GM18868 (cell line): ENCODE measurements around the gene USH1C.
A peak's percentile ranks its signal among the peaks of the same experiment; 100 is the strongest.

Experiments used
- ATAC-seq: cut with Tn5 transposase; IDR thresholded peaks from one replicate; pipeline ENCODE4 v1.9.1; 2021; ENCODE audit warnings: mild to moderate bottlenecking, moderate library complexity; ENCODE audit not compliant: unreplicated experiment

USH1C gene

DNA sequence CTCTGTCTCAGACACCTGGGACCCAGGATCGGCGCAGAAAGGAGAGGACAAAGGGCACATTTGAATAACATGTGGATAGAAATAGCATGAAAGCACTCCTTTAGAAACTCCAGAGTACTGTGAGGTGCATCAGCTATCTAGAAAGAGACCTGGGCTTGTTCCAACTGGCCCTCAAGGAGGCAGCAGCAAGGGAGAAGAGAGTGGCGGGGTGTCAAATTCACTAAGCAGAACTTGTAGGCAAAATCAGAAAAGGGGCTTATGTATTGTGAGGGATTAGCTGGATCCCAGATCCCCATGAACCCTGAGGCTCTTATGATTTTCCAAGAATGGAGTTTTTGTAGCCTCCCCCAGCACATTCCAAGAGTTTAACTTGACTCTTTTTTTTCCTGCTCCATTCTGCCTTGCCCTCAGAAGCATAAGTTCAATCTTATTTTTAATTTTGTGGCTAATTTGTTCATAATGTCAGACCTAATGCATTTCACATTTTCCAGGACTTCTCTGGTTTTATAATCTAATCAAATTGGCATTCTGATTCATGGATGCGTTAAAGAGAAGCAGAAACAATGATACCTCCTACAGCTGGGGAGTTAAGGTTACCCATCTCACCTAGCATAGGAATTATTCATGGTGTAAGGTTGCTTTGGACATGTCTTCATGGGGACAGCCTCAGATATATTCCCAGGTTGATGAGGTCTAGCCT lies 33.6 kb downstream of the USH1C start:
- no peak for ATAC-seq

DNA sequence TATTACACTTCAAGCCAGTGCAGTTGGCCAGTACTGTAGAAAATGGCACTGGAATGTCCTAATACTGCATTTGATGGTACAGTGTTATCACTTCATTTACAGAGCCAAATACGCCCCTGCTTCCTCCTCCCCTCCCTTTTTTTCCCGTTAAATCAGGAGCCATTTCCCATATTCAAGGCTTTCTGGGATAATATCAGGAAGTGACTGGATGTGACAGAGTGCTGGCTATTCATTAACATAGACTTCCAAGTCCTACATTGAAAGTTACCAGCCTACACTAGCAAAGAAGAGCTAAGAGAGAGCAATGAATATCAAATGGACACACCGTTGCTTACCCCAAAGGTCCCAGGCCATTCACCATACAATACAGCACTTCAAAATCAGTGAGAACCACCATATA lies 35.4 kb downstream of the USH1C start:
- ATAC-seq = no peak

DNA sequence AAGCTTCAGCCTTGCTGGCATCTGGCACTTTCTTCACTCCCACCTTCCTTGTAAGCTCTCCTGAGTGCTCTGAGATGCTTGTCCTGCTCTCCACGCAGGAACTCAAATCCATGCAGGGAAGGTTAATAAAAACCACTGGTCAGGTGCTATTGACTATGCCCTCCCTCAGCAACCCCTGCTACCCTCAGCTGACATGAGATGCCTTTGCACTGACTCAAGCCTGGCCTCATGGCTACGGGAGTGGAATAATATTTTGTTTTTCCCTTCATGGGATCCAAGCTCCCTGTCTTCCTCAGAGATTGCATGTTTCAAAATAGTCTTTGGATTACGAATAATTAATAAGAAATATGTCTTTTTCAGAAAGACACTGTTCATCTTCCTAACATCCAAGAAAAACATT lies 35.9 kb downstream of the USH1C start:
- no peak for ATAC-seq

DNA sequence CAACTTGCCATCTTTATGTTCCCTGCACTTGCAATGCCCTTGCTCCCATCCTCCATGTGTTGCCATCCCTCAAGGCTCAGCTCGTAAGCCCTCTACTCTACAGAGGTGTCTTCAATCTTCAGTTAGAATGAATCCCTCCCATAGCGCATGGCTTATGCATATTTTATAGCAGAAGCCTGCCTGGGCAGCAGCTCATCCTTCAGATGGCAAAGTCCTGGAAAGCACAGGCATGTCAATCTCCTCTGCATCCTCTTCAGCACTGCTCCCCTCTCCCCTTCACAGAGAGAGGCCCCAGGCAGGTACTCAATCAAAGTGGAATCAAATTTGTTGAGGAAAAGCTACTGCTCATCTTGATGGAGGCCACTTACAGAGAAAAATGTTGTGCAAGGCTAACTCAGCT lies 36.4 kb downstream of the USH1C start:
- no peak for ATAC-seq

DNA sequence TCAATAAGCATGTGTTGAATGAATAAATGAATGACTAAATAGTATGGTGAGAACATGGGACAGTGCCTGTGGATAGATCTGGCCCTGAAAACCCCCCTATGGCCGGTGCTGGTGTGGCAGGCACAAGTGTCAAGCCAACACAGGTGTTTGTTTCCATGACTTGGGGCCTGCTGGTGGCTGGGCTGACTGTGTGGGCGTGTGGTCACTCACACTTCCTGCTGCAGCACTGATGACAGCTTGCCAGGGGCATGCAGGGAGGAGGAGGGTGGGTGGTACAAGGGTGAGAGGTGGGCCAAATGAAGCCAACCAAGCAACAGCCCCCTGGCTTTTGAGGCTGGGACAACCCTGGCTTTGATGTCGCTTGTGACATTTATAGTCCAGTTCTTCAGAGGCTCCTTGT lies 37.3 kb downstream of the USH1C start:
- ATAC-seq = peak; percentile 62

DNA sequence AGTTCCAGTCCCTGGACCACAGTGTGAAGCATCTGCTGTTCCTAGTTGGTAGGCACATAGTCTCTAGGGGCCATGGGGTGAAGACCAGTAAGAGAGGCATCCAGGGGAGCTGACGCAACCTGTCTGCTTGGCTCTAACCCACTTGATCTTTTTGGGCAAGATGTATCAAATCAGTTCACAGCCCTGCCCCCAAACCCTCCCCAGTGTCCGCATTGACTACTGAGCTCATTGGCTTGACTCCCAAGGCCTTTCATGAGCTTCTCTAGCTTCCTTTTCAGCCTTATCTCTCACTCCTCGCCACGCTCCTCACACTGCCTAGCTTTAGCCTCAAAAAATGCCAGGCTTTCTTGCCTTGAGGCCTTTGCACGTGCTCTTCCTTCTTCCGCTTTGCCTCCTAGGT lies 37.9 kb downstream of the USH1C start:
- ATAC-seq = no peak

DNA sequence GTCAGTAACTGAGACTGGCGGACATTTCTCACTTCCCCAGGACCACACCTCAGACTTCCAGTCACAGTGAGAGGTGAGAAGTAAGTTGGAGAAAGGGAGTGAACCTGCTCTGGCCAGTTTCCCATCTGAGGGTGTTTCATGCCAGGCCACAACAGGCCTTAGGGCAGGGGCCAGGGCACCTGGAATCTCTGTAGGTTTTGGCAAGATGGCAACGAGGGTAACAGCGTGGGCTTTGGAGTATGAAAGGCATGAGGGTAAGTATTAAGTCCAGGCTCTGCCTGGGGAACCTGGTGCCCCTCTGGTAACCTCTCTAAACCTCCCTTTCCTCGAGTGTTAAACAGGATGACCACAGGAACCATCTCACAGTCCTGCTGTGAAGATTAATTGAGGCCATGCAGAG lies 39.1 kb downstream of the USH1C start:
- no peak for ATAC-seq

DNA sequence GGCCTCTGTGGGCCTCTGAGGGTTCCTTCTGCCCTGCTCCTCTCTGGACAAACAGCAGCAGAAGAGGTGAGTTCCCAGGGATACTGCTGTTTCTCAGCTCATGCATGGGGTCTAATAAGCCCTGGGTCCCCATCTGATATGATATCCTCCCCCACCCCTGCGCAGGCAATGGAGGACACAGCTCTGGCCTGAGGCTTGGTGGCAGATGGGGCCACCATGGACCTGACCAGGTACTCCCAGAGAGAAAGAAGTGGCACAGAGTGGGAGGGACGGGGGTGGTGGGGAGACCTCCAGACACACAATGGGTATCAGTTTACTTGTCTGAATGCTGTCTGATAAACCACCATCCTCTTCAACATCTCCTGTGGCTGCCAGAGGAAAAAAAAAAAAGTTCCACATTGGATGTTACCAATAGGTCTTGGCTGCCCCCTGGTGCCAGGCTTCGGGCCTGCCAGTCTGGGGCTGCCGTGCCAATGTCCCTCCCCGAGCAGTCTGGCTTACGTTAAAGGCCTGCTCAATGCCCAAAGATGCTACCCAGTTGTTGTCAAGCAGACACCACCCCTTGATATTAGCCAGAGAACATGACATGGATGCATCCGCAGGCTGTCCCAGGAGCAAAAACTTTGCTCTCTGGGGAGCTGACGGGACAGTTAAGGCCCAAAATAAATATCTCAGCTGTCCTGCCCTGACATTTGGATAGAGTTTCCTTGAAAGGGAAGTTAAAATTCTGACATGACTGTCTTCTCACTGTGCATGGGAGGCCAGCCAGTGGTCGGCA lies 39.7 kb downstream of the USH1C start:
- peak; percentile 70 for ATAC-seq

DNA sequence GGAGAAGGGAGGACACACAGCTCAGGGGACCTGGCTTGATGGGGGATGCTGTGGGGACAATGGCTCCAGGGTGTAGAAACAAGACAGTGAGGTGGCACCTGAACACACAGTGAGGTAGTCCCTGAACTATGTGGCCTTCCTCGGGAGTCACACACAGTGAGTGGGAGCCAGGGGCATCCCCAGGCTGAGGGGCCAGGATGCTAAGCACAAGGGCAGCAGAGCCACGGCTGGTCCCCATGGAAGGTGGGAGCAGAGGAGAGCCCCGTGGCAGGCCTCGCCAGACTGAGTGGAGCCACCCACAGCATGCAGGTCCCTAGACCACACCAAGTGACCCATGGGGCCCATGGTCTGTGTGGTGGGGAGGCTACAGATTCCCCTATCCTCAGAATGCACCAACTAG lies 41.6 kb downstream of the USH1C start:
- ATAC-seq = no peak

DNA sequence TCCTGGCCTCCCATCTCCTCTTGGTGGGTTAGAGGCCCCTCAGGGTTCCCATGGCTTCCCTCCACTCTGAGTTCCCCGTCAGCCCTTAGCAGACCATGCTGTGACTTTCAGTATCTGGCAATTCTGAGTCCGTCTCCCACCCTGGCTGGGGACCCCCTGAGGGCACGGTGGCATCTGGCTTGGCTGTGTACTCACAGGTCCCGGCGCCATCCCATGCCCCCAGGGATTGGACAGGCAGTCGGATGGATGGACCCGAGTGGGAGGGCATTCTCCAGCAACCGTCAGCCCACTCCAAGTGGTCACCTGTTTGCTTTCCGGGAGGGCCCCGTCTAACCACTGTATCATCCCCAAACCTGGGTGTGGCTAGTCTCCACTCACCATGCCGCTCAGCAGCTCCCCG lies 43.5 kb downstream of the USH1C start:
- ATAC-seq = no peak

DNA sequence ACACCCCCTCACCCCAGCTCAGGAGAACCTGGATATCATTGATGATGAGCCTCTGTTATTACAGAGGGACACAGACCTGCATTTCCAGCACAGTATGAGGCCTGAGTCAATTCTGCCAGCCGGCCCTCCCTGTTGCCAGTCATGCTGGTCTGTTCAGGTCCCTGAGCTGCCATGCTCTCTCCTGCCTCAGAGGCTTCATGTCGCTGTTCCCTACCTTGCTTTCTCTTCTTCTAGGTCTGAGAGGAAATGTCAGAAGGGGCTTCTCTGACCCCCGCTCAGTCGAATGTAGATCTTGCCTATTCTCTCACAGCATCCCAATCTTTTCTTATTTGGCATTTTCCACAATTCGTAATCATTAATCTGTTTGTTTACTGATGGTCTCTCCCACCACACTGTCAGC lies 45.7 kb downstream of the USH1C start:
- peak; percentile 64 for ATAC-seq

DNA sequence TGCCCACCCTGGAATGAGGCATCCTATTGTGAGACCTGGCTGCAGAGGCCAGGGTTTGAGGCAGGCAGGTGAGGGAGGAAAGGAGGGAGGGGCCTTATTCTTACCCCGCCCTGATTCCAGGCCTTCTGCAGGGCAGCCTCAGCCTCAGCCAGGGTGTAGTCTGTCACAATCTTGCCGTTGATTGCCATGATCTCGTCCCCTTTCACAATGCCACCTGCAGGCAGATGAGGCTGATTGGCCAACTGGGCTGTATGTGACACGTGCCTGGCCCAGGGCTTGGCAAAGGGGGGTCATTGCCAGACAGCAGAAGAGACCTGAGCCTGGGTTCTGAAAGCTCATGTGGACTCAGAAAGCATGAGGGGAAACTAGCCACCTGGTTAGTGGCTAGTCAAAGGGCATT lies 46.2 kb downstream of the USH1C start:
- ATAC-seq = no peak

DNA sequence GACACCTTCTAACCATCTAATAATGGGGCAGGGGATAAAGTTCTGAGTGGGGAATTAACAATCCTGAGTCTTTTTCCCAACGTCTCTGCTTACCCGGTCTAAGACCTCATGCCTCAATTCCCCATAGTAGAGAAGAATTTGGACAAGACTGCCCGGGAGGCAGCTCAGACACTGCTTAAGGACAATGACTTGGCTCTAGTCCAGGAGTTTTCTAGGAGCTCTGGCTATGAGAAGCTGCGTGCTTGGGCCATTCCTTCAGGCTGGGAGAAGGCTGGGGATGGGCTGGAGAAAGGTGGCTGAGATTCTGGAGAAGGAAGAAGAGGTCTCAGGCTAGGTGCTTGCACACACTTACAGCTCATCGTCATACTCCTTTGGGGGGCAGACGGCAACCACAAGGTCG lies 47.8 kb downstream of the USH1C start:
- no peak for ATAC-seq

DNA sequence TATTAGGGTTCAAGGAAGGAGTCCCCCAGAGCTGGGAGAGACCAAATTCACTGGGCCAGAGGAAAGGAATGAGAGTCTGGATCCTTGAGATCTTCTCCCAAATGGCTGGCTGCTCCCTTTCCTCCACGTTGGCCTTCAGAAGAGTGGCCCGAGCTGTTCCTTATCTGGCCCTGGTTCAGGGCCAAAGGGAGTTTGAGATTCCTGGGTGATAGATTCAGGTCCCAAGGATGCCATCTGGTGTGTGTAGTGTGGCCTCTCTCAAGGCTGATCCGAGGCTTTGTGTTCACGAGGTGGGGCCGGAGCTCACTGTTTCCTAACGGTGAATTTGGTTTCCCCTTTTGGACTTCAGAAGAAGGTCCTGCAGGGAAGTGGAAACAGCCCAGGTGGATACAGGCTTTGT lies 50.2 kb downstream of the USH1C start:
- no peak for ATAC-seq

DNA sequence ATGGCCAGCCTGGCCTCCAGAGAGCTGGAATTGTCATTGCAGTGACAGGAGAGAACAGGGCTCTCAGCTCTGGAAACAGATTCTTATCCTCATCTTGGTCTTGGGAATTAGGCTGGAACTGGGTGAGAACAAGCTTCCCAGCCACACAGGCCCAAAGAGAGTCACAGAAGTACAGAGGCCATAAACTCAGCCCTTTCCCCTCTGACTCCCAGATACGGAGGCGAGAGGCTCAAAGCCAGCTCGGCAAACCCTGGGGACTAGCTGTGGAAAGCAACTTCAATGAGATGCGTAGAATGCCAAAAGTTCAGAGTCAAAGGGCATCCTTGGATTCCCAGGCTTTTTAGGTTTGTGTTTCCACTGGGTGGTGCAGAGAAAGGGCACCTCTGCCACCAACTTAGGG lies 53.3 kb downstream of the USH1C start:
- ATAC-seq = no peak

DNA sequence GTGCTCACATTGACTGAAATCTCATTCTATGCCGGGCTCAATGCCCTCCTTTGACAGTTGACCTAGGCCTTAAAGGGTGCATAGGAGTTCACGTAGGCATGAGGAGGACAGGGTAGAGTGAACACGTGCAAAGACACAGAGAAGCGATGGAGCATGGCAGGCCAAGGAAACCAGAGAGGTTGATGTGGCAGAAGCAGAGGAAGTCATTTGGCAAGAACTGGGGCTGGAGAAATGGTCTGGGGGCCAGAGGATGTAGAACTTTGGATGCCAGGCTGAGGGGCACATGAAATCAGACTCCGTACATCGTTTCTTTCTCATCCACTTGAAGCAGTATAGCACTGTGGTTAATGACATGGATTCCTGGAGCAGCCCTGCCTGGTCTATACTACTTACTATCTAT lies 54.0 kb downstream of the USH1C start:
- no peak for ATAC-seq

DNA sequence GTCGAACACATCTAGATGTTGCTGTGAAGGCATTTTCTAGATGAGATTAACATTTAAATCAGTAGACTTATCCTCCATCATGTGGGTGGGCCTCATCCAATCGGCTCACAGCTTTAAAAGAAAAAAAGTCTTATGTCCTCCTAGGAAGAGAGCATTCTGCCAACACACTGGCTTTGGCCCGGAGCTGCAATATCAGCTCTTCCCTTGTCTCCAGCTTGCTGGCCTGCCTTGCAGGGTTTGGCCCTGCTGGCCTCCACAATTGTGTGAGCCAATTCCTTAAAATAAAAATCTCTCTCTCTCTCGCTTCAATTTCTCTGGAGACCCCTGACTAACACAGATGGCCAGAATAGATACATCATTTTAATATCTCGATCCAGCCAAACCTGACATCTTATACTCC lies 54.5 kb downstream of the USH1C start:
- ATAC-seq = no peak

DNA sequence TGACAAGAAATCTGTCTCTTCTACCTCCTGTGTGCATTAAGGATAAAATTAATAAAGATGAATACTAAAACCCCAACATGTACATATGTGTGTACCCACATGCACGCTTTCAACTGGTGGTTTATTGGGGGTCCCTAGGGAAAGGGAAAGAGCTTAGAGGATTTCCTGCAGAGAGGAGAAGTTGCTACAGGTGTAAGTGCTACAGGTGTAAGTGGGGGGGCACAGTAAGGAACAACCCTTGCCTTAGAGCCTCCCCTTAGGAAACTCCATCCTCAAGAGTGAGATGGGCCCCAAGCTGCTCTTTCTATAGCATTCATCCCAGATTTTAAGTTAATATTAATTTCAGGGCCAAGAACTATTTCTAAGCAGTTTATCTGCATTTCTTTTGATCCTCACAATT lies 55.7 kb downstream of the USH1C start:
- no peak for ATAC-seq

DNA sequence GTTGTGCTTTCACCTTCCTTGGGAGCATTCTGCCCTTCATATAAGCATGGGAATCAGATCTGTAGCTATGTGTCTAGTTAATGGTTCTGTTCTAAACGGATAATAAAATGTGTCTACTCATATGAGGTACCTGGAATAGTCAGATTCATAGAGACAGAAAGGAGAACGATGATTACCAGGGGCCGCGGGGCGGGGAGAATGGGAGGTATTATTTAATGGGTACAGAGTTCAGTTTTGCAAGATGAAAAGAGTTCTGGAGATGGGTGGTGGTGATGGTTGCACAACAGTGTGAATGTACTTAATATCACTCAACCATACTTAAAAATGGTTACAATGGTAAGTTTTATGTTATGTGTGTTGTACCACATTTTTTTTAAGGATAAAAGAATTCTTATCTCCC lies 57.6 kb downstream of the USH1C start:
- ATAC-seq = no peak

DNA sequence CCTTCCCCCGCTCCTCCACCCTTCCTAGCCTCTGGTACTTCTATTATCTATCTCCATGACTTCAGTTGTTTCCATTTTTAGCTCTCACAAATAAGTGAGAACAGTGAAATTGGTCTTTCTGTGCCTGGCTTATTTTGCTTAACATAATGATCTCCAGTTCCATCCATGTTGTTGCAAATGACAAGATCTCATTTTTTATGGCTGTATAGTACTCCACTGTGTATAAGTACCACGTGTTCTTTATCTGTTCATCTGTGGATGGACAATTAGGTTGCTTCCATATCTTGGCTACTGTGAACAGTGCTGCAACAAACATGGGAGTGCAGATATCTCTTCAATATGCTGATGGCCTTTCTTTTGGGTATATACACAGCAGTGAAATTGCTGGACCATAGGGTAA lies 60.7 kb downstream of the USH1C start:
- no peak for ATAC-seq

DNA sequence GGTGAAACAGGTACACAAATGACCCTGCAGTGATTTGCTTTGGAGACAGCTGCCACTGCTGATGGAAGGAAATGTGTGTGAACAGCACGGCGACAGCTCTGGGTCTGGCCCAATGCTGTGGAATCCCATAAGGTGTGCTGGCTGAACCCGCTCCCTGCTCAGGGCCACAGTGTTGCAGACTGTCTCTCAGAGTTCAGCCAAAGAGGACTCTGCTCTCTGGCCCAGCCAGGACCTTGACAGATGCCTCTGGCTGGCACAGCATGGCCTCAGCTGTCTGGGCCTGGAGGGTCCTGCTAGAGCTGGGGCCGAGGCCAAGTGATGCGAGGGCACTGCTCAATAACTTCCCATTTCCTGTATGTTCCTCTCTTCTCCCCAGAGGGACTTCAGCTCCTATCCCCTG lies 62.3 kb downstream of the USH1C start:
- no peak for ATAC-seq

DNA sequence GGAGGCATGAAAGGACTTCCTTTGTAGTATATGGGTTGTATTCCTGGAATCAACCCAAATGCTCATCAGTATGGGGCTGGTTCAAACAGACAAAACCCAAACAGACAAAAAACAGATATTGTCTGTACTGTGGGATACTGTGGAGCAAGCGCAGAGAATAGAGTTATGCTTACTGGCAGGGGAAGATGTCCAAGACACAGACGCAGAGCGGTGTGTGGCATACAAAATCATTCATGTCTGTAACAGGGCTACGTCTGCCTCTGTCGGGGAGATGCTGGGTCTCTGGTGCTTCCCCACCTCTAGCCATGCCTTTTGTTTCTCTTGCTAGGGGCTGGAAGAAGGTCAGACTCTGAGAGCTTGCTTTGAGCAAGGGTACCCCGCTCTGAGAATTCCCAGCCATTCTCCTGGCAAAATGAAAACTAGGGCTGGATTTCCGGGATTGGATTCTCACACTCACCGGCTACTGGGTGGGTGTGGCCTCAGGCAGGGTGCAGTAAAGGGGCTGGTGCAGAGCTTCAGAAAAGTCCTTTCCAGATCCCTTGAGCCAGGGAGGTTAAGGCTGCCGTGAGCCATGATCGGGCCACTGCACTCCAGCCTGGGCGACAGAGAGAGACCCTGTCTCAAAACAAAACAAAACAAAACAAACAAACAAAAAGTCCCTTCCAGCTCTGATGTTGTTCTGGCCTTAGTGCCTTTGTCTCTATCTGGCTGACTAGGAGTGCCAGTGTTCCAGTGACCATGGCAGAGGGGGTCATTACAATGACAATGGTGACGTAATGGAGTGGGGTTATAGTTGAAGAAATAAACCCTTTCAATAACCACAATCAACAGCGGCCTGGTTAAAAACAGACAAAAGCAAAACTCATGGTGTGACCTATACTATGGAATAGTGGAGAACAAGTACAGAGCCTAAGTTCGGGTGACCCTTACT lies 64.7 kb downstream of the USH1C start:
- no peak for ATAC-seq
